Activated CD4-positive, alpha-beta memory T cell treated with anti-CD3 and anti-CD28 coated beads, Interleukin-2, amount 10 ng/mL, durations not matched to agents 7 days and 5 days (primary cell): Measurements from ENCODE around the gene ATG4D. TPM values are rescaled to one million over a fixed set of nuclear protein-coding genes. Genes with fewer than 3 reads are reported as not detected.
A peak's percentile ranks its signal among the peaks of the same experiment; 100 is the strongest.

ENCODE experiments used
- CTCF ChIA-PET: fragments of 350-600 bp; sonication (Branson Sonifier 250); formaldehyde crosslinking; loops from one replicate; lab custom pipeline; 2021; ENCODE audit warnings: antibody characterized with exemption, inconsistent platforms; lab: Charles Lee
- POLR2A ChIA-PET: fragments of 350-600 bp; sonication (Branson Sonifier 250); formaldehyde crosslinking; loops from one replicate; lab custom pipeline; 2021; ENCODE audit warnings: antibody characterized with exemption; lab: Charles Lee
- DNase-seq: peaks from one replicate; pipeline ENCODE4 v3.0.0-alpha.2; 2020
- H3K27ac Mint-ChIP-seq: one replicate; pipeline ENCODE4 v1.8.0; 2021; ENCODE audit warnings: mild to moderate bottlenecking, mixed read lengths
- H3K27me3 Mint-ChIP-seq: one replicate; pipeline ENCODE4 v1.8.0; 2021; ENCODE audit warnings: mixed read lengths
- H3K36me3 Mint-ChIP-seq: one replicate; pipeline ENCODE4 v1.8.0; 2021; ENCODE audit warnings: low read depth, mixed read lengths
- H3K4me1 Mint-ChIP-seq: one replicate; pipeline ENCODE4 v1.8.0; 2021; ENCODE audit warnings: mixed read lengths
- H3K4me3 Mint-ChIP-seq: one replicate; pipeline ENCODE4 v1.8.0; 2021; ENCODE audit warnings: mild to moderate bottlenecking, mixed read lengths
- H3K9me3 Mint-ChIP-seq: one replicate; pipeline ENCODE4 v1.8.0; 2021; ENCODE audit warnings: mixed read lengths
- total RNA-seq, 2 experiments: library from RNA; stranded (reverse); gene quantifications; one replicate each; pipeline ENCODE4 v1.2.3, GENCODE V29; 2021

The ATG4D gene
- total RNA-seq, 2 experiments from 2014 or later = 38.1 to 39.2 TPM

DNA sequence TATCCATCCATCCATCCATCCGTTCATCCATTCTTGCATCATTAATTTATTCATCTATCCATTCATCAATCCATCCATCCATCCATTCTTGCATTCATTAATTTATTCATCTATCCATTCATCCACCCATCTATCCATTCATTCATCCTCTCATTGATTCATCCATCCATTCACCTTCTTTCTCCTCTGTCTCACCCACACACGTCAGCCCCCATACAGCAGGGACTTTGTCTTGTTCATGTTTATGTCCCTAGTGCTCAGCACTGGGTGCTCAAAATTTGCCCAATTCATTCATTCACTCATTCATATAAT, 44.1 kb downstream of the ATG4D start:
- H3K9me3 Mint-ChIP-seq = no peaks in the 10 kb centered on the region
- no peak overlapping the region for H3K4me3 Mint-ChIP-seq
- H3K4me1 Mint-ChIP-seq = peaks cover 22% of the 10 kb centered on the region
- DNase-seq = no peak
- ChIA-PET POLR2A (interaction anchor here (2.9 kb wide), 1 partner anchor 15 kb away, joined by 15 read pairs; no protein-coding TSS in a partner anchor), CTCF (no interaction called here)
- peaks cover 6% of the 10 kb centered on the region for H3K36me3 Mint-ChIP-seq
- H3K27ac Mint-ChIP-seq = no peak overlapping the region
- peaks cover 21% of the 10 kb centered on the region for H3K27me3 Mint-ChIP-seq

DNA sequence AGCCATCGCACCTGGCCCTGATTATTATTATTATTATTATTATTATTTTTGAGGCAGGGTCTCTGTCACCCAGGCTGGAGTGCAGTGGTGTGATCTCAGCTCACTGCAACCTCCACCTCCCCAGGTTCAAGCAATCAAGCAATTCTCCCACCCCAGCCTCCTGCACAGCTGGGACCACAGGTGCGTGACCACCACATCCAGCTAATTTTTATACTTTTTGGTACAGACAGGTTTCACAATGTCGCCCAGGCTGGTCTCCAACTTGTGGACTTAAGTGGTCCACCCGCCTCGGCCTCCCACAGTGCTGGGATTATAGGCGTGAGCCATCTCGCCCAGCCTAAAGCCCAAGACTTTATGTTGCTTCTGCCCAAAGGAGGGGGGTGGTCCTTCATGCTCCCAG, 49.4 kb downstream of the ATG4D start:
- Mint-ChIP-seq H3K27ac (no peak overlapping the region), H3K9me3 (no peaks in the 10 kb centered on the region), H3K4me1 (peaks cover 27% of the 10 kb centered on the region), H3K36me3 (no peaks in the 10 kb centered on the region), H3K27me3 (peaks cover 5% of the 10 kb centered on the region), H3K4me3 (no peak overlapping the region)
- DNase-seq = no peak
- CTCF ChIA-PET = interaction anchor here (0.9 to 2.2 kb wide), 2 partner anchors 12 to 51 kb away, joined by 4 to 8 read pairs; no protein-coding TSS in a partner anchor
- POLR2A ChIA-PET = interaction anchor here (1.4 kb wide), 1 partner anchor 10 kb away, joined by 6 read pairs; no protein-coding TSS in a partner anchor

DNA sequence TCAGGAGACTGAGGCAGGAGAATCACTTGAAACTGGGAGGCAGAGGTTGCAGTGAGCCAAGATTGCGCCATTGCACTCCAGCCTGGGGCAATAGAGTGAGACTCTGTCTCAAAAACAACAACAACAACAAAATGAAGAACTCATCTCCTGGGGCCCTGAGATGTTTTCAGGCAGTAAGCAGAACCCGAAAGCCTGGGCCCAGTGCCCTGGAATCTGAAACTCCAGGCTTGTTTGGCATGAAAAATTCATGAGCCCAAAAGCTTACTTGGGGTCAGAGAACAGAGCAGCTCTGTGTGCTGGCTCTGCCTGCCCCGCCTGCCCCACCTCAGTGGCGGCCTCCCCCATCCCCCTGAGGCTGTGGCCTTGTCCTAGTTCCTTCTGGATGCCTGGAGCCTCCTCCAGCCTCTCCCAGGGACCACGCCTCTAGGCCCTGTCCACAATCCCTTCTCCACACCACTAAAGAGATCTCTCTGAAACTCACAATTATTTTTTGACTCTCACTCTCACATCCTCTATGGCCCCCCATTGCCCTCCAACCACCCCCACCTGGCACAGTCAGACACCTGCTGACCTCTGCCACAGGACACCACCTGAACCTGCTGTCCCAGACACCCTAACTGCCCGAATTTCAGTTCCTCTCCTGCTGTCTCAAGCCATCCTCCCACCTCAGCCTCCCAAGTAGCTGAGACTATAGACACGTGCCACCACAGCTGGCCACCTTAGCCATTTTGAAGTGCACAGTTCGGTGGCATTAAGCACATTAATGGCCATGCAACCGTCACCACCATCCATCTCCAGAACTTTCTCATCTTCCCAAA, 50.3 kb downstream of the ATG4D start:
- no peak for DNase-seq
- CTCF ChIA-PET = interaction anchor here (0.9 to 1.4 kb wide), 3 partner anchors 13 to 51 kb away, joined by 3 to 9 read pairs (median 4); no protein-coding TSS in a partner anchor
- Mint-ChIP-seq H3K27ac (no peak overlapping the region), H3K4me1 (peaks cover 27% of the 10 kb centered on the region), H3K4me3 (no peak overlapping the region), H3K9me3 (no peaks in the 10 kb centered on the region), H3K27me3 (peaks cover 5% of the 10 kb centered on the region), H3K36me3 (no peaks in the 10 kb centered on the region)
- POLR2A ChIA-PET = interaction anchor here (3.2 kb wide), 1 partner anchor 10 kb away, joined by 30 read pairs; no protein-coding TSS in a partner anchor

DNA sequence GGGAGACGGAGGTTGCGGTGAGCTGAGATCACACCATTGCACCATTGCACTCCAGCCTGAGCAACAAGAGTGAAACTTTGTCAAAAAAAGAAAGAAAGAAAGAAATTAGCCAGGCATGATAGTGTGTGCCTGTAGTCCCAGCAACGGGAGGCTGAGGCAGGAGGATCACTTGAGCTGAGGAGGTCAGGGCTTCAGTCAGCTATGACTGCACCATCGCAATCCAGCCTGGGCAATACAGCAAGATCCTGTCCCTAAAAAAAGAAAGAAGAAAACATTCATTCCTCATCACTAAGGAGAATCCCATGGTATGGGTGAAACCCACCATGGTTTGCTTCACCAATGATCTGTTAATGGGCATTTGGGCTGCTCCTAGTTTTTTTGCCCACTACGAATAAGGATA, 56.4 kb downstream of the ATG4D start:
- ChIA-PET POLR2A (interaction anchor here (1.1 to 1.2 kb wide), 2 partner anchors 12 to 22 kb away, joined by 3 read pairs; no protein-coding TSS in a partner anchor), CTCF (interaction anchor here (1.1 to 2.4 kb wide), 2 partner anchors 20 to 45 kb away, joined by 3 to 14 read pairs; no protein-coding TSS in a partner anchor)
- no peak overlapping the region for H3K27ac Mint-ChIP-seq
- H3K9me3 Mint-ChIP-seq = no peaks in the 10 kb centered on the region
- H3K4me3 Mint-ChIP-seq = no peak overlapping the region
- peaks cover 3% of the 10 kb centered on the region for H3K27me3 Mint-ChIP-seq
- H3K4me1 Mint-ChIP-seq = peaks cover 42% of the 10 kb centered on the region
- no peak for DNase-seq
- H3K36me3 Mint-ChIP-seq = peaks cover 18% of the 10 kb centered on the region

DNA sequence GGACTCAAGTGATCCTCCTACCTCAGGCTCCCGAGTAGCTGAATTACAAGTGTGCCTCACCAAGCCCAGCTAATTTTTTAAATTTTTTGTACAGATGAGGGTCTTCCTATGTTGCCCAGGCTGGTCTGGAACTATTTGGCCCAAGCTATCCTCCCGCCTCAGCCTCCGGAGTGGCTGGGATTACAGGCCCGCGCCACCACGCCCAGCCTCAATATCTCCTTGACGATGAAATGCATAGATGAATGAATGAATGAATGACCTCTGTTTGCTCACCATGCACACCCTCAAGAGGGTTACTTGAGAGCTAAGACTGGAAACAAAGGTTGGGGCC, 58.3 kb downstream of the ATG4D start:
- CTCF ChIA-PET = interaction anchor here (0.6 to 4.0 kb wide), 9 partner anchors 17 to 325 kb away, joined by 3 to 39 read pairs (median 4); partner anchors contain the start of gene DNM2

DNA sequence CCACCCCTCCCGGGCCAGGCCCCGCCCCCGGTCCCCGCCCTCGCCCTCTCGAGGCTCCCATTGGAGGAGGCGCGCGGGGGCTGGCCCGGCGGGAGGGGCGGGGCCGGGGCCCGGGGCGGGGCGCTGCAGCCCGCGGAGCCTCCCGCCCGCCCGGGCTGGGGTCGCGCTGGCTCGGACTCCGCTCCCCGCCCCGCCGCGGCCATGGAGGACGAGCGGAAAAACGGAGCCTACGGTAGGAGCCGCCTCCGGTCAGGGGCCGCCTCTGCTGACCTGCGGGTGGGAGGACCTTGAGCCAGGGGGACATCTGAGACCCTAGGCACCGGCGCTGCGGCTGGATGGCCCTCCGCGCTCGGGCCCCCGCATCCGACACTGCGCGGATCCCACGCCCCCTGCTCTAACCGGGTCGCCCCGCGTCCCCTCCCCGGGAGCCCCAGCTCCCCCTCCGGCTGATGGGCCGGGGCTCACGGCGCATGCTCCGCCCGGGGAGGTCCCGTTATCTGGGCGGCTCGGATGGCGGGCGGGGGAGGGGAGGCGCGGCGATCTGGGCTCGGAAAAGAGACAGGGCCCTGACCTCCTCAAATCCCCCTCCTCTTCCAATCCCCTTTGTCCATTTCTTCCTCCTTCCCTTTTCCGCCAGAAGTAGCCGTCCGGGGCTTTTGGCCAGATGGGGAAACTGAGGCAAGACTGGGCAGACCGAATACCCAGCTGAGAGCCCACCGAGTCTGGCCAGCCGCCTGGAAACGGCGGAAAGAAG, 58.8 kb downstream of the ATG4D start:
- H3K4me3 Mint-ChIP-seq = peak overlapping the region; percentile 95
- H3K27ac Mint-ChIP-seq = peak overlapping the region; percentile 99
- H3K9me3 Mint-ChIP-seq = no peaks in the 10 kb centered on the region
- peaks cover 25% of the 10 kb centered on the region for H3K4me1 Mint-ChIP-seq
- POLR2A ChIA-PET = interaction anchor here (0.7 to 4.3 kb wide), 24 partner anchors 8 to 492 kb away, joined by 3 to 41 read pairs (median 7); partner anchors contain the start of genes ATG4D, CDKN2D, DNM2 and KRI1
- CTCF ChIA-PET = interaction anchor here (0.6 to 4.0 kb wide), 10 partner anchors 17 to 326 kb away, joined by 3 to 39 read pairs (median 4); partner anchors contain the start of gene DNM2
- H3K27me3 Mint-ChIP-seq = peaks cover 3% of the 10 kb centered on the region
- H3K36me3 Mint-ChIP-seq = peaks cover 18% of the 10 kb centered on the region
- DNase-seq = peak; percentile 91

More for the DNA sequence above, 58.3 kb downstream of the ATG4D start:
- H3K4me3 Mint-ChIP-seq = peak overlapping the region; percentile 31
- H3K27me3 Mint-ChIP-seq = peaks cover 3% of the 10 kb centered on the region
- H3K9me3 Mint-ChIP-seq = no peaks in the 10 kb centered on the region
- peaks cover 24% of the 10 kb centered on the region for H3K4me1 Mint-ChIP-seq
- no peak for DNase-seq
- POLR2A ChIA-PET = interaction anchor here (0.7 to 4.3 kb wide), 16 partner anchors 10 to 492 kb away, joined by 3 to 41 read pairs (median 6); partner anchors contain the start of genes ATG4D, CDKN2D, KRI1 and SLC44A2
- H3K36me3 Mint-ChIP-seq = peaks cover 18% of the 10 kb centered on the region
- H3K27ac Mint-ChIP-seq = peak overlapping the region; percentile 43

Other genes with a start within 250 kb of the ATG4D start
- 1 to 10 TPM; 1.0 to 1.4 TPM for gene ZGLP1, start 234.1 kb upstream of the ATG4D start, total RNA-seq
- gene FDX2, start 227.9 kb upstream of the ATG4D start, total RNA-seq = 1 to 10 TPM; 3.5 to 3.7 TPM
- 10 to 100 TPM; 62.1 to 68.6 TPM for gene RAVER1, start 210.4 kb upstream of the ATG4D start, total RNA-seq
- 100 to 1,000 TPM; 223 to 237 TPM for gene ICAM3, start 204.3 kb upstream of the ATG4D start, total RNA-seq
- gene TYK2, start 163.3 kb upstream of the ATG4D start, total RNA-seq = 100 to 1,000 TPM; 226 to 243 TPM
- 100 to 1,000 TPM; 239 to 244 TPM for gene CDC37, start 140.4 kb upstream of the ATG4D start, total RNA-seq
- 10 to 100 TPM; 56.2 to 58.1 TPM for gene PDE4A, start 123.4 kb upstream of the ATG4D start, total RNA-seq
- gene KEAP1, start 40.5 kb upstream of the ATG4D start, total RNA-seq = 100 to 1,000 TPM in 1 of 2 experiments, 10 to 100 TPM in 1; 97.1 to 103 TPM
- gene S1PR5, start 26.5 kb upstream of the ATG4D start, total RNA-seq = under 1 TPM; 0.63 to 0.68 TPM
- gene KRI1, start 22.1 kb downstream of the ATG4D start, total RNA-seq = 10 to 100 TPM; 45.5 TPM
- 10 to 100 TPM; 85.4 to 89.4 TPM for gene CDKN2D, start 25.1 kb downstream of the ATG4D start, total RNA-seq
- not detected for gene AP1M2, start 43.4 kb downstream of the ATG4D start, total RNA-seq
- 100 to 1,000 TPM; 147 to 152 TPM for gene SLC44A2, start 81.6 kb downstream of the ATG4D start, total RNA-seq
- 100 to 1,000 TPM; 301 to 324 TPM for gene ILF3, start 110.4 kb downstream of the ATG4D start, total RNA-seq
- 10 to 100 TPM; 24.0 to 26.4 TPM for gene QTRT1, start 157.5 kb downstream of the ATG4D start, total RNA-seq
- gene DNM2, start 174.2 kb downstream of the ATG4D start, total RNA-seq = 100 to 1,000 TPM; 277 to 288 TPM